ENCODE data around the gene PCBD1.
"Not testable (repeated sequence)": the region's sequence is repeated elsewhere in the genome, so short reads cannot be mapped to it uniquely, and the experiment has no call there.

The PCBD1 gene

DNA sequence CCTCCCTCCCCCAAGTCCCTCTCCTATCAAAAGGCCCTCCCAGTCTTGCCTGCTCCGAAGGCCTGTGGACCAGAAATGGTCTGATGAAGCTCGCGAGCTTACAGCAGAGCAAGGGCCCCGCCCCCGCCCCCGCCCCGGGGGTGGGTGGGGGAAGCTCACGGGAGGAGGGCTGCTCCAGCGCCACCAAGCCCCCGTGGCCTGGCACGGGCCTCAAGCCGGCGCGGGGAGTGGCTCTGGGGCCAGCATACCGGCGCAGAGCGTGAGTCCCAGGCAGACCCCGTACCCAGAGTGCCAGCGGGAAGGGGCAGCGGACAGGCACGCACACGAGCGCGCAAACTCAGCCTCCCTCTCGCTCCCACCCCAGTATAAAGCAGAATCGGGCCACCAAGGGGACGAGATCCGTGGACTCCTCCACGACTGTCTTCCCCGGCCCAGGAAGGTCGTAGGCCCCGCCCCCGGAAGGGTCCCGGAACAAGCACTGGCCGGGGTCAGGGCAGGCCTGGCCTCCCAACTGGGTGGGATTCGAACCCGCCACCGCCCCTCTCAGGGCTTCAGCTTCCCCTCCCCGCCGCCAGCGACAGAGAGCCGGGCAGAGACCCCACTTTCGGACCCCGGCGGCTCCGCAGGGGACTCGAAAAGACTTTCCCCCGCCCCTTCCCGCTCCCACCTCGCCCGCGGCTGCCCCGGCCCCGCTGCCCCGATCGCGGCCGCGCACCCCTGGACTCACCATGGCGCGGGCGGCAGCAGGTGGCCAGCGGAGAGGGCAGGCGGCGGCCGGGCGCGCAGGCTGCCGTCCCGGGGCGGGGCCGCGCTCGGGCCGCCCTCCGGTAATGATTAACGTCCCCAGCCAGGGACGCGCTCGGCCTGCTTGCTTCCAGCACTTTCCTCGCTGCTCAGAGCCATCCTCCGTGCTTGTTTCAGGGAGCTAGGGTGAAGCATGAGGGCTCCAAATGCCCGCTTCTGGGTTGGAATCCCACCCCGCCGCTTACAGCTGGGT lies at the start of gene PCBD1:
TSS of gene PCBD1 (minus strand) at position 762 of the 997 bp plus-strand sequence. CDS start at position 730, 32 bp downstream.
- DNase-seq, result peak; percentile 45 to 72 (median 59)

DNA sequence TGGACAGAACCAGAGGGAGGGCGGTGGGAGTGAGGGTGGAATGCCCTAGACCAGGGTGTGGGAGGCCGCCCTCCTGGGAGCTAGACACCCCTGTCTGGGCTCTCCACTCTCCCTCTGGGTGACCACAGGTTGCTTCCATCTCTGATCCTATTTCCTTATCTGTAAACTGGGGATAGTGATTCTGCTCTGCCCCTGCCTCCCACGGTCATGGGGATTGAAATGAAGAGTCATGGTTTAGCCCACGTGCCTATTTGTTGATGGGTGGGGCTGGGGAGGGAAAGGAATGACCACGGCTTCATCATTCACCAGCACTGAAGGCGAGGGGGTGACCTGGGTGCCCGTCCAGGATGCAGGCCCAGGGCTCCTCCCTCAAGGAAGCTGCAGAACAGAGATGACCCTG lies 49.3 kb upstream of the PCBD1 start:
- DNase-seq, result no peak

GRCh38 chr10:70936111-70936510 lies 47.7 kb upstream of the PCBD1 start:
- no peak for DNase-seq

GRCh38 chr10:70935631-70936030 lies 47.3 kb upstream of the PCBD1 start:
- no peak for DNase-seq

DNA sequence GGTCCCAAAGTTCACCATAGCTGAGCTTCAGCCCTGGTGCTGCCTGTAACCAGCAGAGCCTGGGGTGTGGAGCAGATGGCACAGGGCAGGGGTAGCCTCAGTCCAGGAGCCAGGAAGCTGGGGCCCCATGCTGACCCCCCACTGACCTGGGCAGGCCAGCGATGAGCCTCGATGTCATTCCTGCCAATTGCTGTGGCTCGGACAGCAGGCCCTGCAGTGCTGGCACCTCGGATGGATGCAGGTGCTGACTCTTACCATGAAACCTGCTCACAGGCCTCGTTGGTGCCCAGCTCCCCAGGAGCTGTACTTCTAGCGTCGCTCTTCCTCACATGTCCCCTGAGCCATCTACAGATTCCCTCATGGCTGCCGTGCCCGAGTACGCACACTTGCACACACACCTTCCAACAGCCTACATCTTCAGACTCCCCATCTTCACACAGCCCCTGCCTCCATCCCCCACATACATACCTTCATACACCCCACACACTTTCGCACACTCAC lies 46.8 kb upstream of the PCBD1 start:
- DNase-seq, result no peak

DNA sequence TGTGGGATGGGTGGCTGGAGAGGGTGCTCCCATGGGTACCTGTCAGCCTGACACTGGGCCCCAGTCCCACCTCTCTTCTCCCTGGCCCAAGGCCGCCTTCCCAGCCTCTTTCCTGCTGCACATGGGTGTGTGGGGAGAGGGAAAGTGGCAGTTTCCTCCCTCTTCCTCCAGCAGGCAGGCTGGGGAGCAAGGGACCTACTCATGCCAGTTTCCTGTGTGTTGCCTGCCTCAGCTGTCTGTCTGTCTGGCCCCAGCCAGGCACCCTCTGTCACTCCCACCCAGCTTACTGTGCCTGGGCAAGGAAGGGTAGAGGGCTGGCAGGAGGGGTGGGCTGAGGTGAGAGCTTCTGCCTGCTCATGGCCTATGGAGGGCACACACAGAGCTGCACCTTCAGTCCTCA lies 46.3 kb upstream of the PCBD1 start:
- DNase-seq, result no peak

DNA sequence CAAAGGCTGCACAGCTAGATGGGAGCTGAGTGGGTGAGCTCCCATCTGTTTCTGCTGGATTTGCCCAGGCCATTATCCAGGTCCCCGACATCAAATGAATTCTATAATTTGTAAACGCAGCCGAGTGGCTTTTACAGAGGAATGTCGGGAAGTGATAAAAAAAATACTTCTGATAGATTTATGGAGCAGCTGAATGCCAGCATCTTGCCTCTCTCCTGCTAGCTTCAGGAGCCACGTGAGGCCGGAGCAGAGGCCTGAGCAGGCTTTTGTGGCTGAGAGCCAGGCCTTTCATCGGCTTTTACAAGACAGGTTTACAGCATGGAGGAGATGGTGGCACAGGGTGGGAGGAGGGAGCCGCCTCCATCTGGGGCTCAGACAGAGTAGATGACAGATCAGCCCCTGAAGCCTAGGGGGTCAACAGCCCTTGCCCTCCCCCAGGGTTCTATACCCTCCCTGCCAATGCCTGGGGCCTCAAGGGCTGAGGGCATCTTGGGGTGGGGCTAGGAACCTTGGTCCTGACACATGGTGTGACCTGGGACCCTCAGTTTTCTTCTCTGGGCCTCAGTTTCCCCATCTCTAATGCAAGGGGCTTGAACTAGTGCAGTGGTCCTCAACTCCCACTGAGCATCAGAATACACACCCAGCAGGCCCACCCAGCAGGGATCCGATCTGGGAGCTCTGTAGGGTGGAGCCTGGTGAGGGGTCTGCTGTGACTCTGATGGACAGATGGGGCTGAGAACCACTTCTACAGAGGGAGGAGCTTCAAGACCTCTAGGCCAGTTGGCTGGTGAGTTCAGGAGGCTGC lies 44.2 kb upstream of the PCBD1 start:
- no peak for DNase-seq

- DNase-seq, result no peak
These were observed 42.9 kb upstream of the PCBD1 start for GRCh38 chr10:70931168-70931815.

DNA sequence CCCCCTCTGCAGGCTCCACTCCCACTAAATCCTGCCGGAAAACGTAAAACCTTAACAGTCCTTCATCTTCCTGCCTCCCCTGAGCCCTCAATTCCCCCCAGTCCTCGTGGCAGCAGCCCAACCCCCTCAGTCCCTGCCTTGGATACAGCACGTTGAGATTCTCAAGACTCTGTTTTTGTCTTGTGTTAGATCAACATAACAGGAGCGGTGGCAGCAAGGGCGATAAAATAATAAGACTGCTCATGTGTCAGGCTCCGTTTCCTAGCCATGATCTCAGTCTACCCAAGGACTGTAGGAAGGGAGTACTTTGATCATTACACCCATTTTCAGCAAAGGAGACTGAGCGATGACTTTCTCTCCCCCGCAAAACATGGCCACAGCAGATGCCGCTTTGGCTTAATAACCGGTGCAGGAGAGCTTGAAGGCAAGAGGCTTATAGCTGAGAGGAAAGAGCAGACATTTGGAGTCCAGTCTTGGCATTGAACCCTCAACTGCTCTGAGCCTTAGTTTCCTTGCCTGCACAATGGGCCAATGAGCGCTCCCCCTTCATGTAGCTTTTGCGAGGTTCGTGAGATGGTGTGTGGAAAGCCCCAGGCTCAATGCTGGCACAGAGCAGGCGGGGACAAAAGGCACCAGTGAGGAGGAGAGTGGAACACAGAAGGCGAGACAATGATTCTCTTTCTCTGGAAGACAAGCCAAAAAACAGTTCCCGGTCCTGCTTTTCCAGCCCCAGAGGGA lies 42.1 kb upstream of the PCBD1 start:
- no peak for DNase-seq

DNA sequence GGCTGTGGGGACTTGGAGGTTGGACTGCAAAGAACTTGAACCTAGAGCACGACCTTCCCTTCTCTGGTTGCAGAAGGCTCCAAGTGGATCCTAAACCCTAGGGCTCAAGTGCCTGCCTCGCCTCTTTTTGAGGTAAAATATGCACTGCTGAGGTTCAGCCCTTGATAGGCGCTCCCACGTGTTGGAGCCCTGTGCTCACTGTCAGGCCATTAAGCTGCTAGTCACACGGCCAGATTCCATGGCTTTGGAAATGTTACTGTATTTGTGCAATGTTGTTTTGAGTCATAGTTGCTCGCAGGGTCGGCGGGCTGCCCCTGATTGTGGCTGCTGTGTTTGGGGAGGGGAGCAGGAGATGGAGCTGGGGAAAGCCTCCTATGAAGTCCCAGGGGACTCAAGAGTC lies 39.8 kb upstream of the PCBD1 start:
- DNase-seq, result no peak

DNA sequence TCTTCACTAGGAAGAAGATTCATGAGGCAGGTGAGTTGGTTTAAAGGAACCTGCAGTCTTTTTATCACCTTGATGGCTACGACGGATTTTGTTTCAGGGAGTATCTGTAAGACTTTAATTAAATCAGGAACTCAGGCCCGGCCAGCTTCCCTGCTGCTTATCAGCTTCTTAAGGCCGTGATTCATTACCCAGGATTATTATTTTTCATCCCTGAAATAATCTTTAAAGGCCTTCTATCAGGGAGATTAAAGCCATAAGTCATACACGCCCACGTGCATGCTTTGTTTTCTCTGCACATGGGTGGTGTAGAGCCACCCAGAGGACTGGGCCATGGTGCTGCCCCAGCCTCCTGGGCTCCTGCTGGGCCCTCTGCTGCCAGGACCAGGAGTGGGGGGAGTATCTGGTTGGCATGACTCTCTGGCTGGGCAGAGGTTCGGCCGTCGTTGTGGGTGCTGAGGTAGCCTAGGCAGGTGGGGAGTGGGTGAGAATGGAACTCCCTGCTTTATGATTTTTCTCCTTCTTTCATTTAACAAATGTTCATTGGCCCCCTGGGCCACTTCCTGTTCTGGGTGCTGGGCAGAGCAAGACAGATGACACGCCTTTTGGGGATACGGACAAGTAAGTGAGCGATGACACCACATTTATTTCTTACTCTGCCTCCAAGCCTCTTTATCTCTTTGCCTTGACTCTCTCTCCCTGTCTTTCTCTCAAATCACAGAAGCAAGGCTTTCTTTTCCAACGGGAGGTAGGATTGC lies 39.0 kb upstream of the PCBD1 start:
- DNase-seq, result peak in 1 of 3 experiments; percentile 8

DNA sequence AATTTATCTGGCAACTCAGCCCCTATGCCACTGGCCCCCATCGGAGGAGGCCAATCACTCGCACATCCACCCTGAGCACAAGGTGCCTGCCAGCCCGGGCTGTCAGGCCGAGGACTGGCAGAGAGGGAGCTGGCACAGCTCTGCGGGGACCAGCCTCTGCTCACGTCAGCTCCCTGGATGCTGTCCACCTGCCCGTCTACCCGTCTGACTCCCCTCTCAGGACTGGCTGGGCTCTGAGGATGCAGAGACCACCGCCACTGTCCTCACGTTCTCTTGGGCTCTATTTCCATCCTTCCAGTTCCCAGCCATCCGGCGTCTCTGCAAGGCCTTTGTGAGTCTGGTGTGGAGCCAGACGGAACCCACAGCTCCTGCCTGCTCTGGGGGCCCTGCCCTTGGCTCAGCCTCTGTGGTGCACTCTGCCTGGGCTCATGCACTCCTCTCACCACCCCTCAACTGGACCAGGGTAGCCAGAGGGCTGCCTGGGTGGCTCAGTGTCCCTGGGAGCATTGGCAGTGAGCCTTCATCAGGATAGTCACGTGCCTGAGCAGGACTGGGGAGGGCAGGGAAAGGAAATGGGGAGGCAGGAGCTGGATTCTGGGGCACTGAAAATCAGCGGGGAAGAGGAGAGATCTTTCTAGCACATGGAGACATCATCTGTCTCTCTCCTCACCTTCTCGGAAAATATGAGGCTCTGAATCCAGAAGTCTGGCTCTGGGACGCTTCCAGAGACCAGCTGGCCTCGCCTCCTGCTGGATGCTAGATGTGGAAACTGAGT lies 38.0 kb upstream of the PCBD1 start:
- DNase-seq, result no peak

DNA sequence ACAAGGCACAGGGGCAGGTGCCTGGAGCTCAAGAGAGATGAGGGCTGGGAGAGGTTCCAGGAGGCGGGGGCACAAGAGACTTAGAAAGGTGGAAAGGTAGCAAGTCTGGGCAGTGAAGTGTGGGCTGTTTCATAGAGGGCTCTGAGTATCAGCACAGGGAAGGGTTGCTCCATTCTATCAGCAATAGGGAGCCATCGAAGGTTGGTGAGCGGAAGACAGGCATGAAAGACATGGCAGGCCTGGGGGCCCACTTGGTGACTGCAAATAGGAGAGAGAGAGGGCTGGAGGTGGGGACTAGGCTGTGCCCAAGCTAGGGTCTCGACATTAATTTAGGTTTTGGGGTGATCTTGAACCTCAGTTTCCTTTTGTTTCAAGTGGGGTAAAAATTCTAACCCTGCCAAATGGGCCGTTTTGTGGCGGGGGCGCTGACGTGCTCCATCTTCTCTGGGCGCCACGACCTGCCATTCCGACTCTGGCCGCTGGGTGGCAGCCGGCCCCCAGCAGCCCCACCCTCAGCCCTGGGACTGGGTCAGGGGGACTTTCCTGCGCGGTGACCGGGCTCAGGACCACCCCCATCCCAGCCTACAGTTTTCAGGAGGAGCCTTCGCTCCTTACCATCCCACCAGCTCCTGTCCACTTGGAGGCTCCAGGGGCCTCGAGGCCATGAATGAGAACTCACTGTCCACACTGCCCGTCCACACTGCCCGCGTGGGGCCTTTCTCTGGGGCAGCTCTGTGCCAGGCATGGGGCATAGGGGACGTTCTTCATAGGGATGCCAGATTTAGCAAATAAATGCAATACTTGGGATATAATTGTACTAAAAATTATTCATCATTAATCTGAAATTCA lies 37.2 kb upstream of the PCBD1 start:
- peak in 2 of 3 experiments; percentile 23 to 43 for DNase-seq

GRCh38 chr10:70923696-70924095 lies 35.3 kb upstream of the PCBD1 start:
- no peak for DNase-seq

DNA sequence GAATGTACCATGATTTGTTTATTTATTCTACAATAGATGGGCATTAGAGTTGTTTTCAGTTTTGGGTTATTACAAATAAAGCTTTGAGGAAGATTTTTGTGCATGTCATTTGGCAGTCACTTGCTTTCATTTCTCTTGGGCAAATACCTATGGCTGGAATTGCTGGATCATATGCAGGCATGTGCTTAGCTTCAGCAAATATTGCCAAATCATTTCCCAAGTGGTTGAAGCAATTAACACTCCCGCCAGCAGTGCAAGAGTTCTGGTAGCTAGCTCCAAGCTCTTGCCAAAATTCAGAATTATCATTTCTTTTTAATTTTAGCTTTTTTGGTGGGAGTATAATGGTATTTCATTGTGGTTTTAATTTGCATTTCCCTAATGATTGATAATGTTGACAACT lies 32.9 kb upstream of the PCBD1 start:
- DNase-seq, result no peak

DNA sequence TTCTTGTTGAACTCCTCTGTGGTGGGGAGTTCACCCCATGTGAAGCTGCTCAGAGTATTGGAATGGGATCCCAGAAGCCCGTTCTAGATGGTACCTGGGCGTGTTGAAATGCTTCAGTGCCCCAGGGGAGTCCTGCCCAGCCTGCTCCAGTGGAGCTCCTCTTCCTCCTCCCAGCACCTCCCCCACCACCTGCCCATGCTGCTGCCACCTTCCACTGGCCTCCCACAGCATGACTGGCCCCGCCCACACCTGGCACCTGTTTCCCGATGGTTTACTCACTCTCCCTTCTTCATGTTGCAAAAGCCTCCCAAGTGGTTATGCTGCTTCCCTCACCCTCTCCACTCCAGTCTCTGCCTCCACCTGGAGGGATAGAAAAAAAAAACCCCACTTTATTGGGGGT lies 32.2 kb upstream of the PCBD1 start:
- peak; percentile 37 to 52 (median 47) for DNase-seq

DNA sequence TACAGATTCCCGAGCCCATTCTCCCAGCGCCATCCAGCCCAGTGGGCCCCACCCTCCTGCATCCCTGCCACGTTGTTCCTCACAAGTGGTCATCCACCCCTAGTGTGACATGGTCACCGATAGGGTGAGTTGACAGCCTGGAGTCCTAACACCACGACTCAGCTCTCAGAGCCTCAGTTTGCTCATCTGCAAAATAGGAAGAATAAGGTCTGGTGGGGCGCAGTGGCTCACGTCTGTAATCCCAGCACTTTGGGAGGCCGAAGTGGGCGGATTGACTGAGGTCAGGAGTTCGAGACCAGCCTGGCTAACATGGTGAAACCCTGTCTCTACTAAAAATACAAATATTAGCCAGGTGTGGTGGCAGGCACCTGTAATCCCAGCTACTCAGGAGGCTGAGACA lies 31.5 kb upstream of the PCBD1 start:
- DNase-seq, result not testable (repeated sequence)

- DNase-seq, result peak in 2 of 3 experiments; percentile 41 to 59
These were observed 30.6 kb upstream of the PCBD1 start for GRCh38 chr10:70918851-70919530.

DNA sequence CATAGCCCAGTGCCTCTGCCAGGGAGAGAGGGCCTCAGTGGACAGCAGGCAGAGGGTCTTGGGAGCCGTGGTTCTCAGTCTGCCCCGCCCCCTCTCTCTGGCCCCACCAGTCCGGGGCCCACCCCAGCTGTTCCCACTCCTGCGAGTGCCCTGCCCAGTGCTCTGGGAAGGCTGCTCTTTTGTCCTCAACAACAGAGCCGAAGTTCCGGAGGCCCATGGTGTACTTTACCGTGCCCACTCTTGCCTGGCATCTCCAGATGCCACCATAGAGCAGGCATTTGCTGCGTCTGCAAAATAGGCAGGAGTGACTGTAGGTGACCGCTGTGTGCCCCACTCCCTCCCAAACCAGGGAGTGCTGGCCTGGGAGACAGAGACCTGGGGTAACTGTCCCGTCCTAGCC lies 29.3 kb upstream of the PCBD1 start:
- no peak for DNase-seq
